C1 segment of cervical spinal cord (tissue), 14 donors: ENCODE measurements around the gene SNX25.
"Not testable (repeated sequence)": the region's sequence is repeated elsewhere in the genome, so short reads cannot be mapped to it uniquely, and the experiment has no call there.

Experiments used
- DNase-seq, 14 donors: peaks; one replicate each; lab custom pipeline; 2025; lab: John Stamatoyannopoulos, UW

Gene SNX25

GRCh38 chr4:185304541-185304940 is 95.1 kb downstream of the SNX25 start:
- no peak for DNase-seq

GRCh38 chr4:185304944-185305690 is 95.7 kb downstream of the SNX25 start:
- DNase-seq: peak in 4 of 14 donors; percentile 5 to 55 (median 19)

- peak in 6 of 14 donors; percentile 6 to 41 (median 14) for DNase-seq
These were observed 96.6 kb downstream of the SNX25 start for GRCh38 chr4:185305979-185306442.

- DNase-seq: no peak
These were observed 97.9 kb downstream of the SNX25 start for GRCh38 chr4:185307136-185307950.

- DNase-seq: no peak
These were observed 100.4 kb downstream of the SNX25 start for GRCh38 chr4:185309770-185310169.

- no peak for DNase-seq
These were observed 101.9 kb downstream of the SNX25 start for GRCh38 chr4:185311113-185311888.

GRCh38 chr4:185312699-185313098 is 103.3 kb downstream of the SNX25 start:
- DNase-seq: no peak

GRCh38 chr4:185317462-185317861 is 108.1 kb downstream of the SNX25 start:
- not testable (repeated sequence) for DNase-seq

- DNase-seq: no peak
These were observed 108.5 kb downstream of the SNX25 start for GRCh38 chr4:185317880-185318279.

GRCh38 chr4:185318679-185319078 is 109.3 kb downstream of the SNX25 start:
- DNase-seq: peak in 1 of 14 donors; percentile 14

- DNase-seq: no peak
These were observed 113.4 kb downstream of the SNX25 start for GRCh38 chr4:185322803-185323202.

- DNase-seq: no peak
These were observed 114.2 kb downstream of the SNX25 start for GRCh38 chr4:185323606-185324005.

GRCh38 chr4:185324361-185324760 is 115.0 kb downstream of the SNX25 start:
- not testable (repeated sequence) for DNase-seq

GRCh38 chr4:185325721-185326120 is 116.3 kb downstream of the SNX25 start:
- DNase-seq: not testable (repeated sequence)

GRCh38 chr4:185328586-185328985 is 119.2 kb downstream of the SNX25 start:
- DNase-seq: no peak

GRCh38 chr4:185329879-185330510 is 120.6 kb downstream of the SNX25 start:
- not testable (repeated sequence) for DNase-seq

- no peak for DNase-seq
These were observed 123.4 kb downstream of the SNX25 start for GRCh38 chr4:185332575-185333464.

GRCh38 chr4:185334326-185334725 is 124.9 kb downstream of the SNX25 start:
- no peak for DNase-seq

- DNase-seq: no peak
These were observed 126.2 kb downstream of the SNX25 start for GRCh38 chr4:185335579-185335978.

GRCh38 chr4:185339941-185340340 is 130.5 kb downstream of the SNX25 start:
- no peak for DNase-seq
